ENCODE results near the gene UBE2R2.
"Not testable (repeated sequence)": the region's sequence is repeated elsewhere in the genome, so short reads cannot be mapped to it uniquely, and the experiment has no call there.

Gene UBE2R2, protein sequence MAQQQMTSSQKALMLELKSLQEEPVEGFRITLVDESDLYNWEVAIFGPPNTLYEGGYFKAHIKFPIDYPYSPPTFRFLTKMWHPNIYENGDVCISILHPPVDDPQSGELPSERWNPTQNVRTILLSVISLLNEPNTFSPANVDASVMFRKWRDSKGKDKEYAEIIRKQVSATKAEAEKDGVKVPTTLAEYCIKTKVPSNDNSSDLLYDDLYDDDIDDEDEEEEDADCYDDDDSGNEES

DNA sequence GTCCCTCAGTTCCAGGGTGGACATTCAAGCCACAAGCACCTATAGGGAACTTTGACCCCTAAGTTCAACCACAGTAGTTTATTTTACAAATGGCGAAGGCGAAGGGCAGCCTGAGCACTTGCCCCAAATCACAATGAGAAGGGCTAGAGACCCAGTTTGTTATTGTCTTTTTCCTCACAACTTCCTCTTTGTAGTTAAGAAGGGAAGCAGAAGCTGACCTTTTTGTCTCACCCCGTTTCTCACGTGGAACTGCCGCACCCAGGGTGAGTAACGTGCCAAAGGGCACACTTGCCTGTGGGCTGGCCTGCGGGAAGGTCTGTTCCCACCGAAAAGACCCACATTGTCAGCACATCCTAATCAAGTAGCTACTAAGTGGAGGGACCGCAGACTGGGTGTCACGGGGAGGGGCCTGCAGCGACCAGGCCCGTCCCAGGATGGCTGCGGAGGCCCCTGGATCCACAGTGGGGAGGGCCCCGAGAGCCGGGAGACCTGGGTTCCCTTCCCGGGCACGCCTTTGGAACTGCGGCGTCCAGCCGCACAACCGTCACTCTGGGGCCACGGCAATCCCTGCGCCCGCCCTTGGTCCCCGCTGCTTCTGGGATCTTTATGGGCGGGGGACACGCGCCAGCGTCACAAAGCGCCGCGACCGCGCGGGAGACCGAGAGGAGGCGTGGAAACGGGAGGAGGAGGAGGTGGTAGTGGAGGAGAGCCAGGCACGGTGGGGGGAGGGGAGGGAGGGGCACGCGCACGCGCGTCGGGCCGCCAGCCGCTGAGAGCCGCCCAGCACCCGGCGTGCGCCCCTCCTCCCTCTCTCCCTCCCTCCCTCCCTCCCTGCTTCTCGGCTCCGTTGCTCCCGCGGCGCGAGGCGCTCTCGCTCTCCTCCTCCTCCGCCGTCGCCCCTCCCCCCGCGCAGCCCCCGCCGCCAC, at the start of gene UBE2R2:
Gene UBE2R2 (plus strand): TSS at position 834 of the 926 bp plus-strand sequence. CDS start 598 bp downstream, outside the sequence.
- DNase-seq: peak; percentile 74

DNA sequence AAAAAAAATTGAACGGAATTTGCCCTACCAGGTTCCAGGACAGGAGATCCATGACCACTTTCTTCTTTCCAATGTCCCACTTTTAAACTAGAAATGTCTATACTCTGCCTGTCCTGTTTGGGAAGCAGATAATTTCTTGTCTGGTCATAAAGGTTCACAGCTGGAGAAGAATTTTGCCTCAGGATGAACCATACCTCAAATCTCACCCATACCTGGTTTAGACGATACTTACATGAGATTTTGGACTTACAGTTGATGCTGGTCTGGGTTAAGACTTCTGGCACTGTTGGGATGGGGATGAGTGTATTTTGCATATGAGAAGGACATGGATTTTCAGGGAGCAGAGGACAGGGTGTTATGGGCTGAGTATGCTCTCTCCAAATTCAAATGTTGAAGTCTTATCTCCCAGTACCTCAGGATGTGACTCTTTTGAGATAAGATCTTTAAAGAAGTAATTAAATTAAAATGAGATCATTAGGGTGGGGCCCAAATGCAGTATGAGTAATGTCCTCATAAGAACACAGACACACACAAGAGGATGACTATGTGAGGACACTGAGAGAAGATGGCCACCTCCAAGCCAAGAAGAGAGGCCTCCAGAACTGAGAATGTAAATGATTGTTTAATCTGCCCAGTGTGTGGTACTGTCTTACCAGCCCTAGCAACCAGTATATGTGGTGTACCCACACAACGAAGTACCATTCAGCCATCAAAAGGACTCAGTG, 46.6 kb upstream of the UBE2R2 start:
- not testable (repeated sequence) for DNase-seq

DNA sequence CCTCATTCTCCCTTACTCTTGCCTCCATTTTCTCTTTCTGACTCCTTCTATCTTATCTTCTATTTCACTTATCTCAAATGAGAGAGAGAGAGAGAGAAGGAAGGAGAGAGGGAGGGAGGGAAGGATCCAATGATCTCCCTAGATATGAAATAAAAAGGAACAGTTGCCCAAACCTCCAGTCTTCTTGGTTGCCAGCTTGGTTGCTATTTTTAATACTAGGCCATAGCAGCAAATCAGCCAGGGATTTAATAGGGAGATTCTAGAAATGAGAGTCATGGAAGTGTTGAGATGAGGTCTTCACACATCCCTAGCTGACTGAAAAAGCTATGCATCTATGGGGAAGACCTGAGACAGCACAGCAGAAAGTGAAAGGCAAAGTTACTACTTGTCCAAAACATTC, 43.8 kb upstream of the UBE2R2 start:
- not testable (repeated sequence) for DNase-seq

DNA sequence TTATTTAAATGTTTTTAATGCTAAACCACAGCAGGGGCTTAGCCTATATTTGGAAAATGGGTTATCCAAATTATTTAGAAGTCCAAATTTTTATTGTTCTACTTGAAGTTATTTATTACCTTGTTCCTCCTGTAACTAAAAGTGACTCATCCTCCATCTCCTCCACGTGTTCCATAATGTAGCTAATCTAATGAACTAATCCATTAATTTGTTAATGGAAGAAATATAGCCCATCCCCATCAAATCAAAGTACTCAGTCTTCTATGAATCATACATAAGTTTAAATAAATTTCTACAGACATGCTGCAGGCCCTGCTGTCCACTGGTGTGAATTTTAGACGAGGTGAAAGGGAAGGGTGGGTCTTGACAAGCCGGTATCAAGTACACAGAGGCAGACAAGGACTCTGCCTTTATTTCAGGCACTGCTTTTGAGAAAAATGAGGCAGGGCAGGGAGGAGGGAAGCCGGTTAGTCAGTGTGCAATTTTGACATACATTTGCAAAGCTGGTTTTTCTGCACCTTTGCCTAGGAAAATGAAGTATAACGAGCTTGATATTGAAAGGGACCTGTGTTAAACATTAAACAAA, 42.8 kb upstream of the UBE2R2 start:
- DNase-seq: not testable (repeated sequence)

DNA sequence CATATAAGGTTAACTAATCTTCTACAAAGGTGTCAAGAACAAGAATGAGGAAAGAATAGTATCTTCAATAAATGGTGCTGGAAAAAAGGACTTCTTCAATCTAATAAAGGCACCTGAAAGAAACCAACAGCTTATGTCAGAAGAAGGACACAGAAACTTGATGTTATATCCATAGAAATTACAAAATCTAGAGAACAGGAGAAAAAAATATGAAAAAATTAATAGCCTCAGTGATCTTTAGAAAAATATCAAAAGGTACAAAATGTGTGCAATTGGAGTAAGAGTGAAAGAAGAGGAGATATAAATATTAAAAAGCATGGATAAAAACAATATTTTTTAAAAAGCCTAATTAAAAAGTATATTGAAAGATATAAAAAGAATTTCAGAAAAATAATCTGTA, 40.4 kb upstream of the UBE2R2 start:
- no peak for DNase-seq

DNA sequence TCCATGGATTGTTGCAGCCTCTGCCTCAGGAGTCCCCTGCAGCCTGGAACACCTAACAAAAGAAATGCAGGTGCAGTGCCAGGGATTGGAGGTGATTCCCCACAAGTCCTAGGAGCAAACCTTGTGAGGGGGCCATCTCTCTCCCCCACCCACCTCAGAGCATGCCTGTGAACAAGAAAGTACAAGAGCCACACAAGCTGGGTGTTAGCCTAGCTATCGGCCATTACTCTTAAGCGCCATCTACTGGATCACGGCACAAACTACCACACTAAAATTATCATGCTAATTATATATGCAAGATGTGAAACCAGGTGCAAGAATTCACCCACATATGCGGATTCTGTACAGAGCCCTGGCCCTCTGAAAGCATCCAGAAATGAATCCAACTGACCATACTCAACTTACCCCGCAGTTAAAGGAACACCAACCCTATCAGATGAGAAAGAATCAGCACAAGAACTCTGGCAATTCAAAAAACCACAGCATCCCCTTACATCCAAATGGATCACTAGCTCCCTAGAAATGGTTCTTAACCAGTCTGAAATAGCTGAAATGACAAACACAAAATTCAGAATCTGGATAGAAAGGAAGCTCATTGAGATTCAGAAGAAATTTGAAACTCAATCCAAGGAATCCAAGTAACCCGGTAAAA, 38.1 kb upstream of the UBE2R2 start:
- peak; percentile 26 for DNase-seq

- no peak for DNase-seq
Observed at GRCh38 chr9:33780276-33780675, 36.7 kb upstream of the UBE2R2 start.

GRCh38 chr9:33781736-33782135, 35.2 kb upstream of the UBE2R2 start:
- no peak for DNase-seq

- DNase-seq: no peak
Observed at GRCh38 chr9:33782395-33783152, 34.4 kb upstream of the UBE2R2 start.

GRCh38 chr9:33785914-33786313, 31.0 kb upstream of the UBE2R2 start:
- DNase-seq: no peak

DNA sequence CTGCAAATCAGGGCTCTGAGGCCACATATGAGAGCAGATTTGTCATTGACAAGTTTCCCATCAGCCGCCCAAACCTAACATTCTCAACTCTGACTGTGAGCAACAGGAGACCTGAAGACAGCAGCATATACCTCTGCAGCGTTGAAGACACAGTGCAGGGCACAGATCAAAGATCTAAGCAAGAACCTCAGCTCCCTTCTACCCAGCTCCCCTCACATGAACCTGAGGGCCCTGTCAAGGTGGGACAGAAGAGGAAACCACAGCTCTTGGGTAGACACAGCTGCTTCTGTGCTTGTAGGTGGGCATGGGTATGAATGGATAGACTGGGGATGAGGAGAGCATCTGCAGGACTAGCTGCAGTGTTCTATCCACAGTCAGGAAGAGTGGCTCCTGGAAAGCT, 30.3 kb upstream of the UBE2R2 start:
- DNase-seq: no peak

DNA sequence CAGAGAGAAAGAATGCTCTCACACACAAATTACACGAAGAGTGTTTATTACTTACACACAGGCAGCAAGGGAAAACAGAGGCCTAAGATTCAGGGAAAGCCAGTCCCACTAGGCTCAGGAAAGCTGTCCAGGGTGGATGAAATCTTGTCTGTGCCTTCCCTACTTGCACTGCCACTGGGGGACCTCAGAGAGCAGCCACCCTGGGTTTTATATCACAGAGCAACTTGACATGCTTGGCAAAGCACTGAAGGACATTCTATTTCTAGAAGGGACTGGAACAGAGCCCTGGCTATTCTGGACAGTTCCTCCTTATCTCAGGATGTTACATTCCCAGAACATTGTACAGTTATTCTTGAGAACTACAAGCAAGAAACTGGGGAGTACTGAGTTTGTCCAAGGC, 29.1 kb upstream of the UBE2R2 start:
- no peak for DNase-seq

DNA sequence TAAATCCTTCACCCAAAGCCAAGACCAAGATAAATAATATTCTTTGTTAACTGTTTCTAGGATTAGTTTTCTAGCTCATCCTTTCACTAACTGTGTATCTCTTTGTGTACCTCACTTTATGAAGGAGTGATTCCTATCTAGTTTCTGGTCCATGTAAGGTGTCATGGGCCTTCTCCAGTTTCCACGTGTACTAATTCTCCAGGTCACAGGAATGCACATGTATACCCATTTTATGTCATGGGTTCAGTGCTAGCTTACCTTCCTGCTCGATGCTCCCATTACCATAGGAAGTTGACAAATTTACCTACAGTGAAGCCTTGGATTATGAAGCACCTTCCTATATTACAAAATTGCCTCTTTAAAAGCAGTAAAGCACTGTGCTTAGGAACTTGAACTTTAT, 27.5 kb upstream of the UBE2R2 start:
- DNase-seq: not testable (repeated sequence)

GRCh38 chr9:33791117-33791516, 25.8 kb upstream of the UBE2R2 start:
- no peak for DNase-seq

GRCh38 chr9:33793496-33793895, 23.5 kb upstream of the UBE2R2 start:
- DNase-seq: not testable (repeated sequence)

DNA sequence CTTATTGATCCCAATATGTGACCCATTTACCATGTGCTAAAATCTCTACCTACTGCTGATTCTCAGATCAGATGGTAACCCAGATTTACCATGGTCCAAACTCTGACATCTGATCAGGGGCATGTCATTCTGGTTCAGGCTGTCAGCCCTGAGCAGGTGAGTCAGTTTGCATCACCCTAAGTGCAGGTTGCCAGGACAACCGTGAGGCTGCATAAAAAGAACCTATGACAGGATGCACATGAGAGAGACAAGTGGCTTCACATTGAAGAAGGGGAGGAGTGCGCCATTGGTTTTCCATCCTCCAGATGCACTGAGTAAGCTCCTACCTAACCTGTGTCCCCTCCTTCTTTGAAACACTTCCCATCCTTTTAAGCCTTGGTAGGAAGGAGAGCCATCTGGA, 22.4 kb upstream of the UBE2R2 start:
- DNase-seq: no peak

- DNase-seq: no peak
Observed at GRCh38 chr9:33795281-33795680, 21.7 kb upstream of the UBE2R2 start, which contains the start of gene PRSS3. PRSS3 (plus strand) TSS chr9:33795561; CDS start chr9:33795574, 13 bp downstream.

GRCh38 chr9:33795819-33796218, 21.1 kb upstream of the UBE2R2 start:
- no peak for DNase-seq

DNA sequence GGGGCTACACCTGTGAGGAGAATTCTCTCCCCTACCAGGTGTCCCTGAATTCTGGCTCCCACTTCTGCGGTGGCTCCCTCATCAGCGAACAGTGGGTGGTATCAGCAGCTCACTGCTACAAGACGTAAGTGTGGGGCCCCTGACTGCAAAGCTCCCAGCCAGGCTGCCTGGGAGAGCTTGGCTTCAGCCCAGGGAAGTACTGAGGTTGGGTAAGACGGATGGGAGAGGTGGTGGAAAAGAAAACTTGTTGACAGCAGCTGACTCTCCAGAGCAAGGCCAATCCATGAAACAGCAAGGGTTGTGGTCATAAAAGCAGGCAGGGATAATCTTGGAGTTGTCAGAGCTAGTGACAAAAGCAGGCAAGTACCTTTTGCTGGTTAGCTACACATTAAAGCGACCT, 20.3 kb upstream of the UBE2R2 start:
- not testable (repeated sequence) for DNase-seq

- no peak for DNase-seq
Observed at GRCh38 chr9:33797837-33798236, 19.1 kb upstream of the UBE2R2 start.

DNA sequence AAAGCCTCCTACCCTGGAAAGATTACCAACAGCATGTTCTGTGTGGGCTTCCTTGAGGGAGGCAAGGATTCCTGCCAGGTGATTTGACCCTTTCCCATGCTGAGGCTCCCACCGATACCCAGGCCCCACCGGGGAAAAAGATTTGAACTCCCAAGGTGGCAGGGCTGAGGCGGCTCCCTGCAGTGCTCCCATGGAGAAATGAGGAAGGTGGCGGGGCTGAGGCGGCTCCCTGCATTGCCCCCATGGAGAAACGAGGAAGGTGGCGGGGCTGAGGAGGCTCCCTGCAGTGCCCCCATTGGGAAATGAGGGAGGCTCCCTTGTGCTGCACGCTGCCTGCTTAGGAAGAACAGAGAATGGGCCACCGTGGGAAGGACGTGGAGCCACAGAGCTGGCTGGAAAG, 18.4 kb upstream of the UBE2R2 start:
- DNase-seq: no peak
